Hematopoietic multipotent progenitor cell (in vitro differentiated cells): ENCODE data around the gene CNOT3. TPM values are rescaled to one million over a fixed set of nuclear protein-coding genes. Genes with fewer than 3 reads are reported as not detected.
A peak's percentile ranks its signal among the peaks of the same experiment; 100 is the strongest.
"Not testable (repeated sequence)": the region's sequence is repeated elsewhere in the genome, so short reads cannot be mapped to it uniquely, and the experiment has no call there.

Experiments used
- DNase-seq, 3 donors: peaks; one replicate each; pipeline ENCODE4 v3.0.0-alpha.2; 2011 to 2015; ENCODE audit warnings: low read depth in 2 of 3, low spot score in 2 of 3
- total RNA-seq: library from RNA; depleted of rRNA; stranded (reverse); fragments of >200 nt; gene quantifications from one replicate; pipeline ENCODE4 v1.2.3, GENCODE V29; 2012

CNOT3 gene
- total RNA-seq, 1 donor: 20.2 TPM

DNA sequence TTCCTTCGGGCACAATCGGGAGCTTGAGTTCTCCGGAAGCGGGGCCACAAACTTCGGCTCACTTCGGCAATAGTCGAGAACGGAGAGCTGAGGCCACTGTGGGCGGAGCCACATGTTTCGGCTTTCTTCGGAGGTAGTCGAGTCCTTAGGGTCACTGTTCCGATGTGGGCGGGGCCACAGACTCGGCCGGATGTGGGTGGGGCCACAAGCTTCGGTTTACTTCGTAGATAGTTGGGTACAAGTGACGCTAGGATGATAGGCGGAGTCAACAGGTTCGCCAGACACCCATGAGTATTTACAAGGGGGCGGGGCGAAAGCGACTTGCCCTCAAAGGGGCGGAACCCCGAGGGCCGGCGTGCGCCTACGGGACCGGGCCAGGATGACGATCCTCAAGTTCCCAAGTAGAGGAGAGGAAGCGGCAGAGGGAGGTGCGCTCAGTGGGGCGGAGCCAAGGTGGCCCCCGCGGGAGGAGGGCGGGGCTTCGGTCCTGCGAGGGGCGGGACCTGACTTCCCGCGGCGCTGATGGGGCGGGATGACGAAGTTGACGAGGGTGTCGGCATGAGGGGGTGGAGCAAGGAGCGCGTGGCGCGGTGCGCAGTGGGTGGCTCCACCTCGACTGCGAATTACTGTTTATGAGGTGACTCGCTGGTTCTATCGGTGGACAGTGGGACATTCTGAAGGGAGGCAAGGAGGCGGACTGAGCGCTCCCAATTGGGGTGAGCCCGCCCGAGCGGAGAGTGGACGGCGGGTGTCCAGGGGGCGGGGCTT is 52.4 kb downstream of the CNOT3 start:
- DNase-seq: peak; percentile 99 to 100 (median 100)

GRCh38 chr19:54190503-54191010 is 53.0 kb downstream of the CNOT3 start:
- peak; percentile 99 to 100 (median 100) for DNase-seq

- DNase-seq: peak in 2 of 3 donors; percentile 92
These were observed 53.6 kb downstream of the CNOT3 start, which contains the start of gene TSEN34 for GRCh38 chr19:54191011-54191810. Gene TSEN34 (plus strand): TSS chr19:54191308. CDS start chr19:54191365, 57 bp downstream.

DNA sequence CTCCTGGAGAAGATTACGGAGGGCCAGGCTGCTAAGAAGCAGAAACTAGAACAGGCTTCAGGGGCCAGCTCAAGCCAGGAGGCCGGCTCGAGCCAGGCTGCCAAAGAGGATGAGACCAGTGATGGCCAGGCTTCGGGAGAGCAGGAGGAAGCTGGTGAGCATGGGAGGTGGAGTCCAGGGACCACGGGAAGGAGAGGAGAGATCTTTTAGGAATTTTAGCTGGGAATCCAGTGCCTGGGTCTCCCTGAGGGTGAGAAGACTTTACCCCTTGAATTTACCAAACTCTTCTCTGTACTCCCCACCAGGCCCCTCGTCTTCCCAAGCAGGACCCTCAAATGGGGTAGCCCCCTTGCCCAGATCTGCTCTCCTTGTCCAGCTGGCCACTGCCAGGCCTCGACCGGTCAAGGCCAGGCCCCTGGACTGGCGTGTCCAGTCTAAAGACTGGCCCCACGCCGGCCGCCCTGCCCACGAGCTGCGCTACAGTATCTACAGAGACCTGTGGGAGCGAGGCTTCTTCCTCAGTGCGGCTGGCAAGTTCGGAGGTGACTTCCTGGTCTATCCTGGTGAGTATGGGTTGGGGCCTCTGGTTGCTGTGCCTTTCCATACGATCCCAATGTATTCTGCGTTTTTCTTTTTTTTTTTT is 54.4 kb downstream of the CNOT3 start:
- no peak for DNase-seq

- DNase-seq: no peak
These were observed 55.4 kb downstream of the CNOT3 start for GRCh38 chr19:54193011-54193410.

DNA sequence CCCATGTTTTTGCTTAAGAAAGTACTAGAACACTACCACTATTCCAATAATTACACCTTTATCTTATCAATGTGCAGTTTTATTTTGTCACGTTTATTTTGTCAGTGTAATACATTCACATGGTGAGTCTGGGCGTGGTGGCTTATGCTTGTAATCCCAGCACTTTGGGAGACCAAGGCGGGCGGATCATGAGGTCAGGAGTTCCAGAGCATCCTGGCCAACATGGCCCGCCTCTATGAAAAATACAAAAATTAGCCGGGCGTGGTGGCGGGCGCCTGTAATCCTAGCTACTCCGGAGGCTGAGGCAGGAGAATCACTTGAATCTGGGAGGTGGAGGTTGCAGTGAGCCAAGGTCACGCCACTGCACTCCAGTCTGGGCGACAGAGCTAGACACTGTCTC is 56.9 kb downstream of the CNOT3 start:
- not testable (repeated sequence) for DNase-seq

DNA sequence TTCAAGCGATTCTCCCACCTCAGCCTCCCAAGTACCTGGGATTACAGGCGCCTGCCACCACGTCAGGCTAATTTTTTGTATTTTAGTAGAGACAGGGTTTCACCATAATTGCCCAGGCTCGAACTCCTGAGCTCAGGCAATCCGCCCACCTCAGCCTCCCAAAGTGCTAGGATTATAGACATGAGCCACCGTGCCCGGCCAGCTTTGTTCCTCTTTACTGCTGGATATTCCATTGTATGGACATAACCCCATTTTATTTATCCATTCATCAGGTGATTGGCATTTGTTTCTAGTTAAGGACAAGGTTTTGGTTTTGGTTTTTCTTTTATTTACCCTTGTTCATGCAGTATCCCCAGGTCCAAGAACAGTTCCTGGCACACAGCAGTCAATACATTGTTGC is 59.0 kb downstream of the CNOT3 start:
- no peak for DNase-seq

DNA sequence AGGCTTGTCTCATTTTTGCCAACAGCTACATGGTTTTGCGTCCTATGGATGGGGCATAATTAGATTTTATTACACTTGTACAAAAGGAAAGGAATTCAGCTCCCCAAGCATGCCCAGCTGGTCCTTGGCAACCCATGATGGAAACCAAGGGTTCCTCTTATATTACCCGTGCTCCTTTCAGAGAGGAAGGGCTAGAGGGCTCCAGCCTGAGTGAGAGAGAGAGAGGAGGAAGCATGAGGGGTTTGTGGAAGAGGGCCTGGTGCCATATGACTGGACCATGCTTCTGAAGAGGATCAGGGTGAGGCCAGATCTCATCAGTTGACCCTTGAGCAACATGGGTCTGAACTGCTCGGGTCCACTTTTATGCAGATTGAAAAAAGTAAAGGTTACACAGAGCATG is 59.6 kb downstream of the CNOT3 start:
- DNase-seq: no peak

DNA sequence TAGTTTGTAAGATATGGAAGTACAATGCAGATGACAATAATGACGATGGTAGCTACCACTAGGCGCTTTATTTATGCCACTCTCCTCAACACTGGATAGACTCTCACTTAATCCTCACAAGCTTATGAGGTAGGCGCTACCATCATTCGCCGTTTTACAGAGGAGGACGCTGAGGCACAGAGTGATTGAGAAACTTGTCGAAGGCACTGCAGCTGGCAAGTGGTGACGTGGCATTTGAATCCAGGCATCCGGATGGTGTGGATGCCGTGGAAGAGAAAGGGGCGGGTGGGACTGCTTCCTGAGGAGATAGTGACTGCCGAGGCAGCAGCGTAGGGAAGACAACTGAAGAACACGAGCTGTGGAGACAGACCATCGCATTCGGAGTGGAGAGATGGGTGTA is 61.8 kb downstream of the CNOT3 start:
- DNase-seq: no peak

GRCh38 chr19:54201172-54201701 is 63.7 kb downstream of the CNOT3 start:
- DNase-seq: no peak

DNA sequence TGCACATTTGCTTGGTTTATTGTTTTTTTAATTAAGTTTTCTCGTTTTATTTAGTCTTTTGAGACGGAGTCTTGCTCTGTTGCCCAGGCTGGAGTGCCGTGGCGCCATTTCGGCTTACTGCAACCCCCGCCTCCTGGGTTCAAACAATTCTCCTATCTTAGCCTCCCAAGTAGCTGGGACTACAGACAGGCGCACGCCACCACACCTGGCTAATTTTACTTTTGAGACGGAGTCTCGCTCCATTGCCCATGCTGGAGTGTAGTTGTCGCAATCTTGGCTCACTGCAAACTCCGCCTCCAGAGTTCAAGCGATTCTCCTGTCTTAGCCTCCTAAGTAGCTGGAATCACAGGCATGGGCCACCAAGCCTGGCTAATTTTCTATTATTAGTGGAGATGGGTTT is 64.4 kb downstream of the CNOT3 start:
- no peak for DNase-seq

GRCh38 chr19:54203151-54203611 is 65.6 kb downstream of the CNOT3 start:
- no peak for DNase-seq

DNA sequence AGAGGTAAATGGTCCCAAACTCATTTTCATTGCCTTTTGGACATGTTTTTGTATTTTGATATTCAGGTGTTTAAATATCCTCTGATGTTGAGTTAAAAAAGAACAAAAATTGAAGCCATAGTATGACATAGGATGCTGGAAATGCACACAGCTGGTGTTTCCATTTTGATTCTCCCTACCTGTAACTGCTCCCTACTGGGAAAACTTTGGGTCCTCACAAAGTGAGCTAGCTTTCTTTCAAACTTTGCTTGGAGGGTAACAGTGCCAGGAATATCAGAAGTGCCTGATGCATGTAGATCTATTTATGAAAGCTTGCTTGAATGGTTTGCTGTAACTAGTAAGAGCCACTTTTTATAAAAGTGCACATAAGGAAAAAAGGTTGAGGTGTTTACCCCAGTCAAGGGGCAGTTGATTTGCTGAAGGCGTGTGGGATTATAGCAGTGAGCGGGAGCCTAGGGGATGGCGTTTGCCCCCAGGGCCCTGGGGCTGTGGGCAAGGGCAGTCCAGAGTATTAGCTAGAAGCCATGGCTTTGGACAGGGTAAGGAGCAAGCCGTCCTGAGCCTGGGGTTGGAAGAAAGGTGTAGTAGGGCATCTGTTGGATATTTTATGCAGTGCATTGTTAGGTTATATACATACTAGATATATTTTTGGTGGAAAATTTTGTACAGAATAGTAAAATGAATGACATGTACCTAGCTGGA is 67.4 kb downstream of the CNOT3 start:
- no peak for DNase-seq

Other genes with a start within 250 kb of the CNOT3 start
- not detected for gene CACNG7, start 228.5 kb upstream of the CNOT3 start, total RNA-seq
- gene CACNG8, start 174.8 kb upstream of the CNOT3 start, total RNA-seq: under 0.01 TPM
- 0.27 TPM for gene CACNG6, start 146.1 kb upstream of the CNOT3 start, total RNA-seq
- gene VSTM1, start 73.9 kb upstream of the CNOT3 start, total RNA-seq: 2.2 TPM
- not detected for gene TARM1, start 56.4 kb upstream of the CNOT3 start, total RNA-seq
- 0.54 TPM for gene OSCAR, start 37.0 kb upstream of the CNOT3 start, total RNA-seq
- 18.9 TPM for gene NDUFA3, start 34.9 kb upstream of the CNOT3 start, total RNA-seq
- 14.3 TPM for gene TFPT, start 22.1 kb upstream of the CNOT3 start, total RNA-seq
- gene PRPF31, start 22.0 kb upstream of the CNOT3 start, total RNA-seq: 77.0 TPM
- gene LENG1, start 22.0 kb downstream of the CNOT3 start, total RNA-seq: 4.8 TPM
- under 0.01 TPM for gene TMC4, start 35.4 kb downstream of the CNOT3 start, total RNA-seq
- 270 TPM for gene MBOAT7, start 51.8 kb downstream of the CNOT3 start, total RNA-seq
- 80.0 TPM for gene TSEN34, start 53.5 kb downstream of the CNOT3 start, total RNA-seq
- gene RPS9, start 63.1 kb downstream of the CNOT3 start, total RNA-seq: 4,994 TPM
- gene LILRB3, start 85.2 kb downstream of the CNOT3 start, total RNA-seq: 1.1 TPM
- 0.27 TPM for gene LILRA6, start 105.0 kb downstream of the CNOT3 start, total RNA-seq
- under 0.01 TPM for gene LILRB5, start 119.5 kb downstream of the CNOT3 start, total RNA-seq
- gene LILRB2, start 143.3 kb downstream of the CNOT3 start, total RNA-seq: 3.8 TPM
- 3.8 TPM for gene LILRA5, start 175.4 kb downstream of the CNOT3 start, total RNA-seq
- 0.27 TPM for gene LILRA4, start 201.4 kb downstream of the CNOT3 start, total RNA-seq
- gene LAIR1, start 227.2 kb downstream of the CNOT3 start, total RNA-seq: 166 TPM